ENCODE data around the gene APCDD1L.
"Not testable (repeated sequence)": the region's sequence is repeated elsewhere in the genome, so short reads cannot be mapped to it uniquely, and the experiment has no call there.

Gene APCDD1L

GRCh38 chr20:58446264-58446959, 68.8 kb downstream of the APCDD1L start:
- DNase-seq (ENCODE audit: low read depth, low spot score) = no peak

GRCh38 chr20:58444746-58445255, 70.4 kb downstream of the APCDD1L start:
- no peak for DNase-seq (ENCODE audit: low read depth, low spot score)

DNA sequence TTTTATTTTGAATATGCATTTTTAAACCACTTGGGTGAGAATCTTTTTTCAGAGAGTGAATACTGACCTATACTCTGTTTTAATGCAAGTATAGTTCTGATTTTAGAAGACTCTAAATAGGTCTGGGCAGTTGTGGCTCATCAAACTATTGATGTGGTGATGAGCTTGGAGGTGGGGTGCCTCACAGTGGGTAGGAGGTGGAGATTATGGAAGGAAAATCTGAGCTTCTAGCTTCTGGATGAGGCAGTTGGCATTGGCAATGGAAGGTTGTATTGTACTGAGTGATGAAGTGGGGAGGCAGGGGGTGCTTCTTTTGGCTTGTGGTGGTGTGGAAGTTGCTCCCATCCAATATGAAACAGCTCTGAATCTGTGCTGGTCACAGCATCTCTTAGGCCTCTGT, 73.5 kb downstream of the APCDD1L start:
- no peak for DNase-seq (ENCODE audit: low read depth, low spot score)

GRCh38 chr20:58440021-58440767, 75.0 kb downstream of the APCDD1L start:
- DNase-seq (ENCODE audit: low read depth, low spot score) = no peak

DNA sequence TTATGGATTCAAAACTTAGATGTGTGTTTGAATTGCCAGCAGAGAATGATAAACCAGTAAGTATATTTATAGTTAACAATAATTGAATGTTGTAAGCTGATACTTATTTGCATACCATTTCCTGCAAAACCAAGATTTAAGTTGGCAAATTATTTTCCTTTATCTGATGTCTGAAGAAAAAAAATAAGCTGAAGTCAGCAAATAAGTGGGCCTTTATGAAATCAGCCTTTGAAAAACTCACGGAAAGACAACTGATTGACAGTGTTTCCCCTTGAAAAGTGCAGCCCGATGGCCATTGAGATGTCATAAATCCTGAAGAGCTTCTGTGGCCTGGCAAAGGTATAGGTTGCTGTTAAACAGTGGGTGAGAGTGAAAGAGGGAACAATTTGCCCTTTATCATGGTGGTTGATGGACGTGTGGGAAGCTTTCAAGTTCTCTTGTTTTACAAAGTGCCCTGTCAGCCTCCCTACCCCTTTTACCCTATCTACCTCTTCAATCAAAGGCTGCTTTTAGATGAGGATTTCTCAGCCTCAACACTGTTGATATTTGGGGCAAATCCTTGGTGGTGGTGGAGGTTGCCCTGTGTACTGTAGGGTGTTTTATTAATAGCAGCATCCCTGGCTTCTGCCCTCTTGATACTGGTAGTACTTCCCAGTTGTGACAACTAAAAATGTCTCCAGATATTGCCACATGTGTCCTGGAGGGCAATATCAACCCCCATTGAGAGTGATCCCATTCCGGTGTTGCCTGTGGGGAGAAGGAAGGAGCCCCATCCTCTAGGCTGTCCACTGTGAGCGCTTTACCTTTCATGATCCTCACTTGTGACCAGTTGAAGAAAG, 76.0 kb downstream of the APCDD1L start:
- peak; percentile 19 for DNase-seq (ENCODE audit: low read depth, low spot score)

DNA sequence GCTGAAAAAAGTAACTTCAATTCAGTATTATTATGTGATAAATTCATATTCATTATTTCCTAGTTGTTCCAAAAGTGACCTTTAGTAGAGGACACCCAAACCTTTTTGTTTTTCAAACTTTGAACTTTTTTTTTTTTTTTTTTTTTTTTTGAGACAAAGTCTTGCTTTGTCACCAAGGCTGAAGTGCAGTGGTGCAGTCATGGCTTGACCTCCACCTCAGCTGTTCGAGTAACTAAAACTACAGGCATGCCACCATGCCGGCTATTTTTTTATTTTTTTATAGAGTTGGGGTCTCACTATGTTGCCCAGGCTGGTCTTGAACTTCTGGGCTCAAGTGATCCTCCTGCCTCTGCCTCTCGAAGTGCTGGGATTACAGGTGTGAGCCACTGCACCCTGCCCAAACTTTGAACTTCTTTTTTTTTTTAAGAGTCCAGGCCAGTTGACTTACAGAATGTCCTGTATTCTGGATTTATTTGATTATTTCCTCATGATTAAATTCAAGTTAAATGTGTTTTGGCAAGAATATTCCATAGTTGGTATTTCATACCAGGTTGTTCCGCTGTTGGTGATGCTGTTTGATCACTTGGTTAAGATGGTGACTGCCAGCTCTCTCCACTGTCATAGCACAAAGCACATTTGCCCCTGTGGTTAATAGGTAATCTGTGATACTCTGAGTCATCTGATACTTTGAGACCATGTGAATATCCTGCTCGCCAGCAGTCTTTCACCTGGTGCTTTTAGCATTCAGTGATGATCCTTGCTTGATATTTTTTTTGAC, 78.1 kb downstream of the APCDD1L start:
- no peak for DNase-seq (ENCODE audit: low read depth, low spot score)

DNA sequence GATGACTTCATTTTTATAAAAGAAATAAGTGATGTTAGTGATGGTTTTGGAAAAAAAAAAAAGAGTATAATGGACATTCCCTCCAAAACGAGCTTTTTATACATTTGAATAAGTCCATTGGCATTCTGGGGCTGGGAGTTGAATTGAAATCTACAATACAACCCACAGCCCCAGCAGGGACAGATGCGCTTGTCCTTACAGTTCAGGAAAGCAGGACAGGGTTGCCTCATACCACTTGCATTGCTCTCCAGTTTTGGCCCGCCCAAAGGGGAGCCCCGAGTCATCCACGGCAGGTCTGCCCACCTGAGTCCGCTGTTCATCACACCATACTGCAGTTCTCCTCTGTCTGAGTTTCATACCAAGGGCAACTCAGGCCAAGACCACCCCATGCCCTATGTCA, 80.0 kb downstream of the APCDD1L start:
- no peak for DNase-seq (ENCODE audit: low read depth, low spot score)

DNA sequence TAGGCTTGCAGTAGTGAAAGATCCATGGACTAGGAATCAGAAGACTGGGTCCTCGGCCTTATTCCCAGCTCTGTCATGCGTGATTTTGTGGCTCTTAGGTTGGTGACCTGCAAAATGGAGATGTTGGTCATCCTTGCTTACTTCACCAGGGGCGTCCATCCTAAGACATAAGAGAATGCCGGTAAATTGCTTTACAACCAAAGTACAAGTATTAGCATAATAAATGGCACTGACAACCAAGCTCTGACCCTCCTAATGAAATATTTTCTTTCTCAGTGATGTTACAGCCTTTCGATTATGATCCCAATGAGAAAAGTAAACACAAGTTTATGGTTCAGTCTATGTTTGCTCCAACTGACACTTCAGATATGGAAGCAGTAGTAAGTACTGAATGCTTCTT, 80.9 kb downstream of the APCDD1L start:
- no peak for DNase-seq (ENCODE audit: low read depth, low spot score)

DNA sequence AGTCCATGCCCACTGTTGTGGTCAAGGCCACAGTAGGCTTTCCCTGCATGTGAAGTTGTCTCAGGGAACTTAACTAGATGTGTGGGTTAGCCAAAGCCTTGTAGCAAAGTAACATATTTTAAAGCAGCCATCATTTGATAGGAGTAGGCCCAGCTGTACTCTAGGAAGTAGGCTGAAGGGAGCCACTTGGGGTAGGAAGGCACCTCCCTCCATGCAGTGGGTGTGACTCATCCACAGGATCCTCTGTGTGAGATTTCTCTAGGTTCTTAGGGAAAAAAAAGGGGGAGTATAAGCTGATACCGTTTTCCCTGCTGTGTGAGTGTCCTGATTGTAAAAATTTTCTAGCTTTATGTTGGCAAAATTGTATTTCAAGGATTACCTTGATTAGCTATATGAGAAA, 81.4 kb downstream of the APCDD1L start:
- no peak for DNase-seq (ENCODE audit: low read depth, low spot score)

GRCh38 chr20:58433029-58433647, 82.1 kb downstream of the APCDD1L start:
- no peak for DNase-seq (ENCODE audit: low read depth, low spot score)

DNA sequence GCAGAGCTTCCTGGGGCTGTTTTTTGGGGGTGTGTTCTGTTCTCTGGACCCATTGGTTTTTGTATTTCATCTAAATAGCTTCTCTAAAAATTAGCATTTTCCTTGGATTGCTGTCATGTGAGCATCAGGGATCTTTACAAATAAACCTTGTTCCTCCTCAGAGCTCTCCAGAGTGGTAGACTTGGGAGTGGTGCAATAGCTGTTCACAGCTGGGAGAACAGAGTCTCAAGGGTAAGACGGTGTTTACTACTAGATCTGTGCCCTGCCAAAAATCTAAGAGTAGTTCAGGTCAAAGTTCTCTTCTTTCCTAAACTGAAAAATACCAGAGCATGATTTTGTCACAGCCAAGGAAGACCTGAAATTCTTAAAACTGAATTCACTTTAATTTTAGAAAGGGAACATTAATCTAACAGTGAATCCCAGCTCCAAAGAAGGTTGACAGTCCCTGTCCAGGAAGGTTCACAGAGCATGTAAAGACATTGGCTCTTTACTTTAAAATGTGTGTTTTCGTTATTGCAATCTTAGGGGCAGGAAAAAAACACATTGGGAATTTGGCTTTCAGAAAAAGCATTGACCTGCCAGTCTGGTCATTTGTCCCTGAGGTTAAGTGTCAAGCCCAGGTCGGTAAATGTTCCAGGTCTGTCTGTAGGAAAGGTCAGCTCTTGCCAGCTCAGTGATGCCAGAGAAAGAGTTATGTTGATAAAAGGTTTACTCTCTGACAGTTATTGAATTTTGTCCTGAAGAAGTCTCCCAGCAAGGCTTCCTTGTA, 82.8 kb downstream of the APCDD1L start:
- DNase-seq (ENCODE audit: low read depth, low spot score) = no peak

DNA sequence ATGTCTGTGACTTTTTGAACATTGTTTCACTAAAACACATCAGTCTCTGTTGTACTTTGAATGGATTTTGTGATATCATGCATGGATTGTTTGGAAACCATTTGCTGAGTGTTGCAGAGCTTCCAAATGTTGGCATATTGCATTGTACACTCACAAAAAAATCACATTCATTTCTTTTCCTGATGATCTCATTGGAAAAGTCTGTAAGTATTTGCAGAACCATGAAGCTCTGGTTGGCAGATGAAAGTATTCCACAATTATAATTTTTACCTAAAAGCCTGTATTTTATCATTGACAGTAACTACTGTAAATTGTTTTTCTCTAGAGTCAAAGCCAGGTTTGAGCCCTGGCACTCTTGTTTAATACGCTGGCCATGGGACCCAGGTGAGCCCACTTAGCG, 84.1 kb downstream of the APCDD1L start:
- no peak for DNase-seq (ENCODE audit: low read depth, low spot score)

GRCh38 chr20:58429303-58429702, 85.9 kb downstream of the APCDD1L start:
- DNase-seq (ENCODE audit: low read depth, low spot score) = no peak

GRCh38 chr20:58428364-58428763, 86.8 kb downstream of the APCDD1L start:
- DNase-seq (ENCODE audit: low read depth, low spot score) = no peak

DNA sequence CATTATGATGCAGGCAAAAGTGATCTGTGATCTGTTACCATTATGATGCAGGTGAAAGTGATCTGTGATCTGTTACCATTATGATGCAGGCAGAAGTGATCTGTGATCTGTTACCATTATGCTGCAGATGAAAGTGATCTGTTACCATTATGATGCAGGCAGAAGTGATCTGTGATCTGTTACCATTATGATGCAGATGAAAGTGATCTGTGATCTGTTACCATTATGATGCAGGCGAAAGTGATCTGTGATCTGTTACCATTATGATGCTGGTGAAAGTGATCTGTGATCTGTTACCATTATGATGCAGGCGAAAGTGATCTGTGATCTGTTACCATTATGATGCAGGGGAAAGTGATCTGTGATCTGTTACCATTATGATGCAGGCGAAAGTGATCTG, 87.6 kb downstream of the APCDD1L start:
- DNase-seq (ENCODE audit: low read depth, low spot score) = not testable (repeated sequence)

DNA sequence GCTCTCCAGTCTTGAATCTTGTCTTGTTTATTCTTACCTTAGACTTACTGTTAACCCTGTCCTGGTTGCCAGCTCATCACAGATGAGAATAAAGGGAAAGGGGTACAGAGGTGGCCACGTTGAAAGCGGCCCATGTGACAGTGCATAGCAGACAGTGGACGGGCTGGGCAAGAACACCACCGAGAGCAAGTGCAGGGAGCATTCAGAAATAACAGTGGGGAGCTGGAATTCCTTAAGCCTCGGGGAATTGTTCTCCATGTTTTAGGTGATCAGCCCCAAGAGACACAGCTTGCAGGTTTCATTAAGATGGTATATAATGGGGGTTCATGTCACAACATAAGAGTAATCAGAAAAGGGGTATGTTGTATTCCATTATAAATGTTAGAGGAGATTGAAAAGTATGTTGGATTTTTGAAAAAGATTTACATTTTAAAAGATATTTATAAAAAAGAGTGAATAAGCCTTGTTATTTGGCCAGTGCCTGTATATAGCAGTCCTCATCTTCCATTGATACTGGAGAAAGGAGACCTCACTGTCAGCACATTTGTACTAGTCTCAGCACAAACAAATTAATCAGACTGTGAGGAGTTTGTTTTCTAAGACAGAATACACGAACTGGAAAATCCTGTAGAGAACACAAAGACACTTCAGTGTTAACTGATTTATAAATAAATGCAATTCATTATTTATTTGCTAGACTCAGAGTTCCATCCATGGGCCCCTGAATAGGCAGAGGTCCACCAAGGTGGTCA, 90.8 kb downstream of the APCDD1L start:
- no peak for DNase-seq (ENCODE audit: low read depth, low spot score)

DNA sequence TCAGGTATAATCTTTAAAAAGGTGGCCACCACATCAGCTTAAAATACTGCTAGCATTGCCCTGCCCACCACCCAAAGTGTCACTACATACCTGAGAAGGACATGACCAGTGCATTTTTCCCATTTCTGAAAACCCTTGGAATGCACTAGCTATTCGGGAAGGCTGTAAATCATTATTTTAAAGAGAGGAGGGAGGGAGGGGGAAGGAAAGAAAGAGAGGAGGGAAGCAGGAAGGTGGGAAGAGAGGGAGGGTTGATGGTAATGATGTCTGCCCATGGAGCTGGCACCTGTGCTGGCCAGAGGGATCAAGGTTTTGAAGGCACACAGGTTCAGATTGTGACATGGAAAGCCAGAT, 93.7 kb downstream of the APCDD1L start:
- DNase-seq (ENCODE audit: low read depth, low spot score) = no peak

GRCh38 chr20:58420798-58421496, 94.3 kb downstream of the APCDD1L start:
- DNase-seq (ENCODE audit: low read depth, low spot score) = no peak
